ENCODE data around the gene KRTAP10-11.

- TF ChIP-seq, protein P1, sequence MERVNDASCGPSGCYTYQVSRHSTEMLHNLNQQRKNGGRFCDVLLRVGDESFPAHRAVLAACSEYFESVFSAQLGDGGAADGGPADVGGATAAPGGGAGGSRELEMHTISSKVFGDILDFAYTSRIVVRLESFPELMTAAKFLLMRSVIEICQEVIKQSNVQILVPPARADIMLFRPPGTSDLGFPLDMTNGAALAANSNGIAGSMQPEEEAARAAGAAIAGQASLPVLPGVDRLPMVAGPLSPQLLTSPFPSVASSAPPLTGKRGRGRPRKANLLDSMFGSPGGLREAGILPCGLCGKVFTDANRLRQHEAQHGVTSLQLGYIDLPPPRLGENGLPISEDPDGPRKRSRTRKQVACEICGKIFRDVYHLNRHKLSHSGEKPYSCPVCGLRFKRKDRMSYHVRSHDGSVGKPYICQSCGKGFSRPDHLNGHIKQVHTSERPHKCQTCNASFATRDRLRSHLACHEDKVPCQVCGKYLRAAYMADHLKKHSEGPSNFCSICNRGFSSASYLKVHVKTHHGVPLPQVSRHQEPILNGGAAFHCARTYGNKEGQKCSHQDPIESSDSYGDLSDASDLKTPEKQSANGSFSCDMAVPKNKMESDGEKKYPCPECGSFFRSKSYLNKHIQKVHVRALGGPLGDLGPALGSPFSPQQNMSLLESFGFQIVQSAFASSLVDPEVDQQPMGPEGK (CRISPR knock-in tag; IDR thresholded peaks at IDR 0.05; ENCODE audit: borderline replicate concordance), result no peak
- TF ChIP-seq ZFP3 (CRISPR knock-in tag; IDR thresholded peaks at IDR 0.05) (no peak), OSR1 (CRISPR knock-in tag; IDR thresholded peaks at IDR 0.05) (no peak)
Measured at GRCh38 chr21:44658541-44658910, 12.3 kb downstream of the KRTAP10-11 start.

Measured in SK-N-SH treated with all-trans-retinoic acid at 6 μM for 48 hours (cell line).